Duodenal mucosa (tissue), 2 donors: ENCODE results near the gene LMF2.

Source experiments
- H3K27ac ChIP-seq: one replicate; pipeline ENCODE4 v1.7.0; 2013; ENCODE audit warnings: low read depth, low read length
- H3K27me3 ChIP-seq, 2 donors: one replicate each; pipeline ENCODE4 v1.7.0; 2013; ENCODE audit warnings: low read length in 2 of 2, control low read depth in 1 of 2; ENCODE audit not compliant: insufficient read depth in 2 of 2, control insufficient read depth in 1 of 2
- H3K36me3 ChIP-seq, 2 donors: one replicate each; pipeline ENCODE4 v1.7.0; 2013; ENCODE audit warnings: low read length in 2 of 2, control low read depth in 1 of 2; ENCODE audit not compliant: insufficient read depth in 2 of 2, control insufficient read depth in 1 of 2
- H3K4me1 ChIP-seq, 2 donors: one replicate each; pipeline ENCODE4 v1.7.0; 2013; ENCODE audit warnings: low read length in 2 of 2, control low read depth in 1 of 2; ENCODE audit not compliant: insufficient read depth in 2 of 2, control insufficient read depth in 1 of 2
- H3K4me3 ChIP-seq, 2 donors: one replicate each; pipeline ENCODE4 v1.7.0; 2013; ENCODE audit warnings: low read length in 2 of 2, low read depth in 1 of 2
- H3K9ac ChIP-seq, 2 donors: one replicate each; pipeline ENCODE4 v1.7.0; 2013; ENCODE audit warnings: low read length in 2 of 2, low read depth in 1 of 2
- H3K9me3 ChIP-seq, 2 donors: one replicate each; pipeline ENCODE4 v1.7.0; 2013; ENCODE audit warnings: low read length in 2 of 2, control low read depth in 1 of 2; ENCODE audit not compliant: control insufficient read depth in 1 of 2

The LMF2 gene

DNA sequence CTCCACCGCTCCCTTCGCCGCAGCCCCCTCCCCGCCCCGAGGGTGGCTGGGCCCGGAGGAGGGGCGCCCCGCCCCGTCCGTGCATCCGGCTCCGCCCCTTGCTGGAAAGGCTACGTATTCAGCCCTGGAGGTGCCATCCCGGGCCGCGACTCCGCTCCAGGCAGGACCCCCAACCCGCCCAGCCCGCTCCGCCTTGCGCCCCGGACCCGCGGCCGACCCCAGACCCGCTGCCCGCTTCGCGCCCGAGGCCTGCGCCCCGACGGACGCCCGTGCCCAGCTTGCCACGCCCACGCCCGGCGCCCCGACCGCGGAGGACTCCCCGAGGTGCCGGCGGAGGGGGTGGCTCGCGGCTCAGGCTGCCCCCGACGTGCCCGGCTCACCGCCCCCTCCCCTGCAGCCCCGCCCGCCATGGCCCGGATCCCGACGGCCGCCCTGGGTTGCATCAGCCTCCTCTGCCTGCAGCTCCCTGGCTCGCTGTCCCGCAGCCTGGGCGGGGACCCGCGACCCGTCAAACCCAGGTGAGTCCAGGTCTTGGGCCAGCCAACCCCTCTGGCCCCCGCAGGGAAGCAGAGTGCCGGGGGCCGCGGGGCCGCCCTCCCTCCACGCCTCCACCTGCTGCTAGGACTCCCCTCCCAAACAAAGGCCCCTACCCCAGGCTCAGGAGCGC is 25.9 kb downstream of the LMF2 start, which contains the start of gene ADM2:
TSS of gene ADM2 (plus strand) at position 104 of the 667 bp plus-strand sequence. CDS start at position 409, 305 bp downstream.
- Histone ChIP-seq H3K9ac (peak within 1 kb of the TSS; percentile 54 to 57), H3K27ac (peak within 1 kb of the TSS; percentile 20), H3K9me3 (no peaks in the 10 kb centered on the region), H3K36me3 (no peaks in the 10 kb centered on the region), H3K27me3 (peaks cover 5 to 9% of the 10 kb centered on the region in 2 donors), H3K4me1 (peaks cover 26 to 41% of the 10 kb centered on the region in 2 donors), H3K4me3 (peak within 1 kb of the TSS; percentile 61 to 62)

GRCh38 chr22:50481045-50481439 is 26.5 kb downstream of the LMF2 start:
- H3K27ac ChIP-seq: no peak overlapping the region
- H3K4me3 ChIP-seq: peak overlapping the region in 1 of 2 donors; percentile 62
- peaks cover 26 to 41% of the 10 kb centered on the region in 2 donors for H3K4me1 ChIP-seq
- no peak overlapping the region for H3K9ac ChIP-seq
- no peaks in the 10 kb centered on the region for H3K36me3 ChIP-seq
- H3K9me3 ChIP-seq: no peaks in the 10 kb centered on the region
- H3K27me3 ChIP-seq: peaks cover 5 to 9% of the 10 kb centered on the region in 2 donors

- H3K4me1 ChIP-seq: peaks cover 16 to 34% of the 10 kb centered on the region in 2 donors
- H3K27me3 ChIP-seq: peaks cover 5 to 9% of the 10 kb centered on the region in 2 donors
- no peak overlapping the region for H3K4me3 ChIP-seq
- no peak overlapping the region for H3K9ac ChIP-seq
- no peaks in the 10 kb centered on the region for H3K36me3 ChIP-seq
- no peak overlapping the region for H3K27ac ChIP-seq
- no peaks in the 10 kb centered on the region for H3K9me3 ChIP-seq
These were observed 27.8 kb downstream of the LMF2 start for GRCh38 chr22:50479721-50480120.

DNA sequence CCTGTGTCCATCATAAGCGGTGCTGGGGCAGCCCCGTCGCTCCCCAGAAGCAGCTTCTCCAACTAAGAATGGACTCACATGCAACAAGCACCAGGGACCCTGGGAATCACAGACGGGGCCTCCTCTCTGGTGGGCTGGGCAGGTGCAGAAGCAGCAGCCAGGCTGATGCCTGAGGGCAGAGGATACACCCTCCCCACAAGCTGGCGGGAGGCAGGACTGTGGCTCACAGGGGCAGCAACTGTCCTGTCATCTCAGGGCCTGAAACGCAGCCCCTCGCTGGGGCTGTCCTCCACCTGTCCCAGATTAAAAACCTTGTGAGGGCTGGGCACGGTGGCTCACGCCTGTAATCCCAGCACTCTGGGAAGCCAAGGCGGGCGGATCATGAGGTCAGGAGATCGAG is 29.6 kb downstream of the LMF2 start:
- Histone ChIP-seq H3K4me3 (no peak overlapping the region), H3K4me1 (peaks cover 17 to 29% of the 10 kb centered on the region in 2 donors), H3K27me3 (peaks cover 2 to 9% of the 10 kb centered on the region in 2 donors)

DNA sequence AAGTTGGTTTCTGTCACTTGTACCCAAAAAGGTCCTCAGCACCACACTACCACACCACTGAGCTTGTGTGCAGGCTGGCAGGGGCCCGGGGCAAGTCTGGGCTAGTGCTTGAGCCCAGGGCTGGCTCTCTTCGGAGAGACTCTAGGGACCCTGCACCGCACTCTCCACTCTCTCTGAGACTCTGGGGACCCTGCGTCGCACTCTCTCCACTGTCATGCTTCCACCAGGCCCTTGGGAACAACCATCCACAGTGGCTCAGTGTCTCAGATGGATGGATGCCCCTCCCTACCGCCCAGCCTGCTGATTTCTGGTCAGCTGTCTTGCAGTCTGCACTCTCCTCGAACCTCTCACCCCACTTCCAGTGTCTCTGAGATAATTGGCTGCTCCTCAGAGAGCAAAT is 30.6 kb downstream of the LMF2 start:
- no peak overlapping the region for H3K27ac ChIP-seq
- H3K9me3 ChIP-seq: no peaks in the 10 kb centered on the region
- H3K36me3 ChIP-seq: no peaks in the 10 kb centered on the region
- peaks cover 24 to 29% of the 10 kb centered on the region in 2 donors for H3K4me1 ChIP-seq
- H3K9ac ChIP-seq: no peak overlapping the region
- H3K27me3 ChIP-seq: peaks cover 0 to 4% of the 10 kb centered on the region in 2 donors
- H3K4me3 ChIP-seq: no peak overlapping the region

More for the DNA sequence above, 29.6 kb downstream of the LMF2 start:
- Histone ChIP-seq H3K9ac (no peak overlapping the region), H3K27ac (no peak overlapping the region), H3K9me3 (no peaks in the 10 kb centered on the region), H3K36me3 (no peaks in the 10 kb centered on the region)

GRCh38 chr22:50475652-50476002 is 31.9 kb downstream of the LMF2 start:
- no peaks in the 10 kb centered on the region for H3K9me3 ChIP-seq
- H3K9ac ChIP-seq: peak overlapping the region; percentile 64 to 77
- H3K4me1 ChIP-seq: peaks cover 34 to 39% of the 10 kb centered on the region in 2 donors
- H3K4me3 ChIP-seq: peak overlapping the region; percentile 69 to 77
- H3K27me3 ChIP-seq: peaks cover 0 to 3% of the 10 kb centered on the region in 2 donors
- H3K27ac ChIP-seq: no peak overlapping the region
- H3K36me3 ChIP-seq: no peaks in the 10 kb centered on the region

DNA sequence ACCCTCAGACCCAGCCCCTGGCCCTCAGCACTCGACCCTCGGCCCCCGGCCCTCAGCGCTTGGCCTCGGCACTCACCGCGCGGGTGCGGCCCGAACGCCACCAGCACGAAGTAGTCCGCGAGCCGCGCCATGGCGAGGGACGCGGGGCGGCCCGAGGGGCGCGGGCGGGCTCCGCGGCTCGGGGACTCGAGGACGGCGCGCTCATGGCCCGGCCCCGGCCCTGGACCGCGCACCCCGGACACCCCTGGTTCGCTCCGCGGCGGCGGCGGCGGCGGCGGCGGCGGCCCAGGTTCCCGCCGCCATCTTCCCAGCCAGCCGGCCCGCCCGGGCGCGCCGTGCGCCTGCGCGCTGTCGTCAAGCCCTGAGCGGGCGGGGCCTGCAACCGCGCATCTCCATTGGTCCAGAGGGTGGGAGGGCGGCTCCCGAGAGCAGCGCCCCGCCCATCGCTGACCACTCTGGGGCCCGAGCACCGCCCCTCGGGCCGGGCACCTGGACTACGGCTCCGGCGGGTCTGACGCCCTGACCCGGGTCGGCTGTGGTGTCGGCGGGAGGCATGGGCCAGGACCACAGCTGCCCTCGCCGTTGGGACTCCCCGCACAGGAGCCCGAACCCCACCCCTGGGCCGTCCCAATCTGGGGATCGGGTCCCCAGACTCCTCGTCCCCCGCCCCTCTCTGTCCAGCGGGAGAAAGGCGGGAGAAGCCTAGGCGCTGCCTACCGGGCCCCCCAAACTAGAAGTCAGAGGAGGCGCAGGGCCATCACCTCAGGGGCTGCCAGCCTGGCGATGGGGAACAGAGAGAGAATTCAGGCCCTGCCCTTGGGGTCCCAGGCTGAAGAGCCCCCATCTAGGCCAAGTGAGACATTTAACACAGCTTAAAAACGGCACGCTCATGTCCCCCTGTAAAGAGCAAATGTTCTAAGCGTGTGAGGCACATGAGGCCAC is 32.5 kb downstream of the LMF2 start, which contains the start of gene SBF1:
TSS of gene SBF1 (minus strand) at position 326 of the 942 bp plus-strand sequence. CDS start at position 131, 195 bp downstream.
- peaks cover 41 to 46% of the 10 kb centered on the region in 2 donors for H3K4me1 ChIP-seq
- H3K9me3 ChIP-seq: no peaks in the 10 kb centered on the region
- peak within 1 kb of the TSS; percentile 79 to 83 for H3K4me3 ChIP-seq
- peak within 1 kb of the TSS; percentile 10 for H3K27ac ChIP-seq
- no peaks in the 10 kb centered on the region for H3K36me3 ChIP-seq
- peaks cover 0 to 2% of the 10 kb centered on the region in 2 donors for H3K27me3 ChIP-seq
- peak within 1 kb of the TSS; percentile 77 to 87 for H3K9ac ChIP-seq

DNA sequence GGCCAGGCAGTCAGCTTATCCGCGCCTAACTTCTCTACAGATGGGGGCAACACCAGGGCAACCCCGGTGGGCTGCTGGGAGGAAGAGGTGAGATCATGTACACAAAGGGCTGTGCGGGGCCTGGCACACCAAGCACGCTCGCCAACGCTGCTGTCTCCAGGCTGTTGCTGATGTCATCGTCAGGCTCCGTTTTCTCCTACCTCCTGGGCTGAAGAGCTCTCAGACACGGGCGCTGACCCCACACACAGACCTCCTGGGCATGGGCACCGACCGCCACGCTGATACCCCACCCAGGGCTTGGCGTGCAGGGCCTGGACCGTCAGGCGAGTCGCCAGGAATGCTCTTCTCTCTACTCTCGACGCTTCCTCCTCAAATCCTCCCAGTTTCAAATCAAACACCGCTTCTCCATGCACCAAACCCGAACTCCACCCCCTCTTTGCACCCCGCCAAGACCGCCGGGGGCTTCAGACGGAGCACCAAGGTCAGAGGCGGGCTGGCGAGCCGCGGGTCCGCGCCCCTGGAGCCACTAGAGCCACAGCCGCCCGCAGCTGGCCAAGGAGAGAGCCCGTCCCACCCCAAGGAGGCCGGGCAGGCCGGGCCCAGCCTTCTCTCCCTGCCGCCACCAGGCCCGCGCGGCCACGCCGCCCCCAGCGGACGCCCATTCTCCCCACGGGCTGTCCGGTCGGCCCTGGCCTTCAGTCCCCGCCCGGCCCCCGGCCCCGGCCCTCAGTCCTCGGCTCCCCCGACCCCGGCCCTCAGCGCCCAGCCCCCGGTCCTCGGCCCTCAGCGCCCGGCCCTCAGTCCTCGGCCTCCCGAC is 33.4 kb downstream of the LMF2 start:
- Histone ChIP-seq H3K9me3 (no peaks in the 10 kb centered on the region), H3K4me1 (peaks cover 50 to 54% of the 10 kb centered on the region in 2 donors), H3K4me3 (peak overlapping the region; percentile 79 to 83), H3K36me3 (no peaks in the 10 kb centered on the region), H3K27me3 (no peaks in the 10 kb centered on the region), H3K9ac (peak overlapping the region; percentile 73 to 87), H3K27ac (peak overlapping the region; percentile 10)

DNA sequence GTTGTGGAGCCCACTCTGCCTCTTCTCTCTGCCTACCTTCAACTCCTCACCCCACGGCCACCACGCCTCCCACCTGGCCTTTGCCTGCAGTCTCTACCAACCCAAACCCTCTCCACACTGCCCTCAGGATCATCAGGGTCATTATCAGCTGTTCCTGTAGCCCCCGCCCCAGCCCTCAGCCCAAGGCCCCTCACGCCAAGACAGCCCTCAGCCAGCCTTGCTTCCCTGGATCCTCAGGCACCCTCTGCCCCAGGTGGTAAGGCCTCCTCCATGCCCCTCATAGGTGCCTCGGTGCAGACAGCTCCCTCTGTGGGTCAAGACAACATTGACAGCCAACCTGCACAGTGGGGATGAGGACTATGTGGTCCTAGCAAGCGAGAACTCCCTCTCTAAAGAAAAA is 34.4 kb downstream of the LMF2 start:
- Histone ChIP-seq H3K27me3 (no peaks in the 10 kb centered on the region), H3K27ac (no peak overlapping the region), H3K36me3 (peaks cover 0 to under 1% of the 10 kb centered on the region in 2 donors), H3K4me1 (peaks cover 53 to 61% of the 10 kb centered on the region in 2 donors), H3K4me3 (peak overlapping the region; percentile 79 to 83), H3K9me3 (no peaks in the 10 kb centered on the region), H3K9ac (peak overlapping the region; percentile 73 to 87)
